Adrenal gland (tissue), 5 donors: ENCODE results near the gene CLSTN1.

ENCODE experiments used
- CTCF ChIP-seq, 6 experiments: fragments of 450-650 bp in 4 of 6; fragments of 200-600 bp in 2 of 6; sonication (generic) in 1 of 6; IDR thresholded peaks; 1 replicate in 5 of 6; 2 replicates in 1 of 6; pipeline versions ENCODE4 v1.5.1 to v1.8.0; 2016 to 2021; ENCODE audit warnings: antibody characterized with exemption in 6 of 6, mild to moderate bottlenecking in 2 of 6, moderate library complexity in 1 of 6
- POLR2A ChIP-seq, 2 donors: fragments of 450-650 bp; IDR thresholded peaks; one replicate each; pipeline ENCODE4 v1.6.1; 2017; ENCODE audit warnings: antibody characterized with exemption in 2 of 2, mild to moderate bottlenecking in 2 of 2, moderate library complexity in 1 of 2
- donor health status: DM: no; HTN: no; CAD: no.

GRCh38 chr1:9848022-9848421 lies 24.3 kb upstream of the CLSTN1 start:
- TF ChIP-seq CTCF (IDR thresholded peaks at IDR 0.05) (no peak), POLR2A (IDR thresholded peaks at IDR 0.05) (no peak)
